Keratinocyte (primary cell): ENCODE data around the gene GADD45B. TPM values are rescaled to one million over a fixed set of nuclear protein-coding genes. Genes with fewer than 3 reads are reported as not detected.

Source experiments
- DNase-seq: peaks from one replicate; pipeline ENCODE4 v3.0.0-alpha.2; 2011; ENCODE audit warnings: low read depth, missing footprints, low spot score
- FAIRE-seq: peaks from 2 replicates; lab custom pipeline; 2011; peaks lifted over from hg19 to GRCh38; lab: Jason Lieb, UNC
- H2AFZ ChIP-seq: 2 replicates; pipeline ENCODE4 v1.6.0; 2012; ENCODE audit warnings: low read length, control low read depth, inconsistent platforms; ENCODE audit not compliant: control insufficient read depth
- H3K27ac ChIP-seq: 2 replicates; pipeline ENCODE4 v1.5.1; 2011; ENCODE audit warnings: low read length; ENCODE audit not compliant: control insufficient read depth, insufficient read depth
- H3K27me3 ChIP-seq: 3 replicates; pipeline ENCODE4 v1.6.0; 2011; ENCODE audit warnings: low read length; ENCODE audit not compliant: control insufficient read depth, insufficient read depth; ENCODE audit errors: extremely low read depth
- H3K36me3 ChIP-seq, 2 experiments: 2 replicates in 1 of 2; 3 replicates in 1 of 2; pipeline ENCODE4 v1.5.1; 2011; ENCODE audit warnings: low read length in 2 of 2, mild to moderate bottlenecking in 1 of 2; ENCODE audit not compliant: control insufficient read depth in 2 of 2, insufficient read depth in 2 of 2; ENCODE audit errors: extremely low read depth in 1 of 2
- H3K4me1 ChIP-seq: 3 replicates; pipeline ENCODE4 v1.5.1; 2011; ENCODE audit warnings: low read length; ENCODE audit not compliant: control insufficient read depth, insufficient read depth; ENCODE audit errors: extremely low read depth
- H3K4me2 ChIP-seq: 3 replicates; pipeline ENCODE4 v1.6.0; 2011; ENCODE audit warnings: low read depth, low read length; ENCODE audit not compliant: control insufficient read depth, insufficient read depth; ENCODE audit errors: extremely low read depth
- H3K4me3 ChIP-seq, 3 experiments: fragments of 200-600 bp in 1 of 3; sonication (generic) in 1 of 3; 2 replicates in 2 of 3; 3 replicates in 1 of 3; pipeline ENCODE4 v1.5.1; 2011 to 2016; ENCODE audit warnings: low read length in 3 of 3, mild to moderate bottlenecking in 3 of 3, control low read depth in 2 of 3, inconsistent platforms in 1 of 3, low read depth in 1 of 3, mixed read lengths in 1 of 3, mixed run types in 1 of 3, moderate library complexity in 1 of 3; ENCODE audit not compliant: control insufficient read depth in 2 of 3, insufficient read depth in 2 of 3; ENCODE audit errors: extremely low read depth in 1 of 3
- H3K79me2 ChIP-seq: 2 replicates; pipeline ENCODE4 v1.6.0; 2012; ENCODE audit warnings: low read length; ENCODE audit not compliant: control insufficient read depth, insufficient read depth
- H3K9ac ChIP-seq: 3 replicates; pipeline ENCODE4 v1.6.0; 2011; ENCODE audit warnings: low read length; ENCODE audit not compliant: control insufficient read depth, insufficient read depth; ENCODE audit errors: extremely low read depth
- H3K9me1 ChIP-seq: 3 replicates; pipeline ENCODE4 v1.6.0; 2011; ENCODE audit warnings: low read length; ENCODE audit not compliant: control insufficient read depth, insufficient read depth; ENCODE audit errors: extremely low read depth
- H3K9me3 ChIP-seq: 2 replicates; pipeline ENCODE4 v1.5.1; 2012; ENCODE audit warnings: low read depth, low read length; ENCODE audit not compliant: control insufficient read depth
- H4K20me1 ChIP-seq: 3 replicates; pipeline ENCODE4 v1.6.0; 2011; ENCODE audit warnings: low read length; ENCODE audit not compliant: control insufficient read depth, insufficient read depth; ENCODE audit errors: extremely low read depth
- EZH2 ChIP-seq: IDR thresholded peaks from one replicate; pipeline ENCODE4 v1.6.1; 2012; ENCODE audit warnings: inconsistent platforms, mild to moderate bottlenecking, low read length, moderate library complexity
- dilution Hi-C: fragments of 300-500 bp; cut with MboI; formaldehyde crosslinking; loops from one replicate; pipeline ENCODE4 v1.7.0; 2020; ENCODE audit warnings: low sequenced_read_pairs; ENCODE audit not compliant: extremely low pct_ligation_motif_present
- polyA plus RNA-seq, 5 experiments: library from polyadenylated mRNA; depleted of rRNA in 3 of 5; stranded (reverse) in 3 of 5; stranded (forward) in 1 of 5; unstranded in 1 of 5; fragments of >200 nt; gene quantifications; 1 replicate in 1 of 5; 2 replicates in 3 of 5; 3 replicates in 1 of 5; pipeline versions ENCODE4 v1.2.1 to v1.2.3, GENCODE V29; 2011 to 2012; ENCODE audit warnings: missing spikeins in 2 of 5, low read depth in 1 of 5, low replicate concordance in 1 of 5
- TF ChIP-seq, protein P1 (sequence below), 3 experiments: IDR thresholded peaks in 1 of 3; conservative IDR thresholded peaks in 1 of 3; optimal IDR thresholded peaks in 1 of 3; 2 replicates in 2 of 3; 3 replicates in 1 of 3; pipeline versions ENCODE3 to v1.5.1; 2011; ENCODE audit warnings: low read length in 3 of 3, mild to moderate bottlenecking in 3 of 3, moderate library complexity in 2 of 3, control low read depth in 1 of 3, inconsistent platforms in 1 of 3; ENCODE audit not compliant: insufficient read depth in 2 of 3; ENCODE audit errors: extremely low read depth in 1 of 3

GADD45B gene
- polyA plus RNA-seq, 1 donor (not counting 4 experiments of a cell fraction or from before 2014, with no cell fraction given) = 20.6 TPM

DNA sequence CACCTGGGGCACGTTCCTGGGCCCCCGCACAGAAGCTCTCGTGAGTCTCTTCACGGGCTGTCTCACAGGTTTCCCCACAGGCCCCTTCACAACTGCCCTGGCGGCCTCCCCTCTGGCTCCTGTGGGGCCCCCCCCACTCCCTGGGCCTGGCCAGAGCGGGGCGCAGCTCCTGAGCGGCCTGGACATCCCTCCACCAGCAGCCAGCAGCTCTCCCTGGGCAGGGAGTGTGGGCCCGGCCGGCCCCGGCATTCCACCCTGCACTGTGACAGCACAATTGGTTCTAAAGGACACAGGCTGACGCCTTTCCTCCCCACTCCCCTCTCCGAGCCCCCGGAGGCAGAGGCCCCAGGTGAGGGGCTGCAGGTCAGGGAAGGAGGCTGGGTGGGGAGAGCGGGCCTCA lies 39.0 kb upstream of the GADD45B start:
- dilution Hi-C loops = no loop called here

DNA sequence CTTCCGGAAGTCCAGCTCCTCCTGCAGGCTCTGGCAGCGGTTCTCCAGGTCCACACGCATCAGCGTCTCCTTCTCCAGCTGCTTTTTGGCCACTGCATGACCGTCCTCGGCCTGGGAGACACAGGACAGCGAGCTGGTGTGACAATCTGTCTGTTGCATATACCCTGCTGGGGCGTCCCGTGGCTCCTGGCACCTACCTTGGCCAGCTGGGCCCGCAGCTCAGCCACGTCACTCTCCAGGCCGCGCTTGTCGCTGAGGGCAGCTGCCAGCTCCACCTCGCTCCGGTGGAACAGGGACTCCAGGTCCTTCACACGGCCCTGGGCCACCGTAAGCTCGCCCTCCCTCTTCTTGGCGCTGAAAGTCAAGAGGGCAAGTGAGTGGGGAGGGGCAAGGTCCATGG lies 37.7 kb upstream of the GADD45B start:
- H3K36me3 ChIP-seq = peaks cover 12 to 33% of the 10 kb centered on the region in 2 experiments
- H3K4me1 ChIP-seq = no peaks in the 10 kb centered on the region
- H3K79me2 ChIP-seq = peaks cover 39% of the 10 kb centered on the region
- no peaks in the 10 kb centered on the region for H3K9me1 ChIP-seq
- no peak overlapping the region for H3K27ac ChIP-seq
- dilution Hi-C loops = no loop called here
- no peak for FAIRE-seq
- no peak overlapping the region for H3K4me3 ChIP-seq
- no peak overlapping the region for H2AFZ ChIP-seq
- H4K20me1 ChIP-seq = peaks cover 10% of the 10 kb centered on the region
- H3K9me3 ChIP-seq = no peaks in the 10 kb centered on the region
- no peak for TF ChIP-seq EZH2
- TF ChIP-seq, protein P1, sequence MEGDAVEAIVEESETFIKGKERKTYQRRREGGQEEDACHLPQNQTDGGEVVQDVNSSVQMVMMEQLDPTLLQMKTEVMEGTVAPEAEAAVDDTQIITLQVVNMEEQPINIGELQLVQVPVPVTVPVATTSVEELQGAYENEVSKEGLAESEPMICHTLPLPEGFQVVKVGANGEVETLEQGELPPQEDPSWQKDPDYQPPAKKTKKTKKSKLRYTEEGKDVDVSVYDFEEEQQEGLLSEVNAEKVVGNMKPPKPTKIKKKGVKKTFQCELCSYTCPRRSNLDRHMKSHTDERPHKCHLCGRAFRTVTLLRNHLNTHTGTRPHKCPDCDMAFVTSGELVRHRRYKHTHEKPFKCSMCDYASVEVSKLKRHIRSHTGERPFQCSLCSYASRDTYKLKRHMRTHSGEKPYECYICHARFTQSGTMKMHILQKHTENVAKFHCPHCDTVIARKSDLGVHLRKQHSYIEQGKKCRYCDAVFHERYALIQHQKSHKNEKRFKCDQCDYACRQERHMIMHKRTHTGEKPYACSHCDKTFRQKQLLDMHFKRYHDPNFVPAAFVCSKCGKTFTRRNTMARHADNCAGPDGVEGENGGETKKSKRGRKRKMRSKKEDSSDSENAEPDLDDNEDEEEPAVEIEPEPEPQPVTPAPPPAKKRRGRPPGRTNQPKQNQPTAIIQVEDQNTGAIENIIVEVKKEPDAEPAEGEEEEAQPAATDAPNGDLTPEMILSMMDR (optimal IDR thresholded peaks at IDR 0.05 in 1 of 3, IDR thresholded peaks at IDR 0.05 in 1 of 3, conservative IDR thresholded peaks at IDR 0.05 in 1 of 3; ENCODE audit: extremely low read depth in 1 of 3, insufficient read depth in 2 of 3, low read length in 3 of 3) = no peak
- no peaks in the 10 kb centered on the region for H3K27me3 ChIP-seq
- no peak for DNase-seq
- no peak overlapping the region for H3K4me2 ChIP-seq
- no peak overlapping the region for H3K9ac ChIP-seq

More for the DNA sequence above, 39.0 kb upstream of the GADD45B start:
- Histone ChIP-seq H3K9me1 (no peaks in the 10 kb centered on the region), H2AFZ (no peak overlapping the region), H3K4me3 (no peak overlapping the region), H3K36me3 (peaks cover 12 to 27% of the 10 kb centered on the region in 2 experiments), H4K20me1 (peaks cover 6% of the 10 kb centered on the region), H3K4me1 (no peaks in the 10 kb centered on the region), H3K9ac (no peak overlapping the region), H3K27me3 (no peaks in the 10 kb centered on the region), H3K79me2 (peaks cover 30% of the 10 kb centered on the region), H3K27ac (no peak overlapping the region), H3K4me2 (no peak overlapping the region), H3K9me3 (no peaks in the 10 kb centered on the region)
- DNase-seq (no peak), FAIRE-seq (no peak)
- no peak for TF ChIP-seq EZH2
- TF ChIP-seq, protein P1 (optimal IDR thresholded peaks at IDR 0.05 in 1 of 3, IDR thresholded peaks at IDR 0.05 in 1 of 3, conservative IDR thresholded peaks at IDR 0.05 in 1 of 3; ENCODE audit: extremely low read depth in 1 of 3, insufficient read depth in 2 of 3, low read length in 3 of 3) = no peak
